Liver (tissue), 3 donors: Measurements from ENCODE around the gene KCNJ15.

ENCODE experiments used
- EGR1 ChIP-seq, 2 donors: IDR thresholded peaks; 2 replicates each; pipeline ENCODE4 v1.6.1; 2016 to 2018; ENCODE audit warnings: antibody characterized with exemption in 2 of 2, low read depth in 2 of 2
- JUND ChIP-seq, 2 donors: IDR thresholded peaks; 2 replicates each; pipeline ENCODE4 v1.6.1; 2016; ENCODE audit warnings: antibody characterized with exemption in 2 of 2
- TAF1 ChIP-seq: conservative IDR thresholded peaks from 2 replicates; pipeline ENCODE4 v1.6.1; 2016; ENCODE audit warnings: antibody characterized with exemption, mild to moderate bottlenecking
- TF ChIP-seq, protein P1 (sequence below): fragments of 150-350 bp; IDR thresholded peaks from 2 replicates; pipeline ENCODE4 v1.5.1; 2017; ENCODE audit warnings: improper control_type of control experiment, low read depth, low read length; ENCODE audit not compliant: missing input control
- TF ChIP-seq, protein P2 (sequence below): IDR thresholded peaks from 2 replicates; pipeline ENCODE4 v1.6.1; 2016; ENCODE audit warnings: antibody characterized with exemption
- donor health status: healthy.
- donor health status: healthy.

GRCh38 chr21:38243732-38244406, 12.9 kb upstream of the KCNJ15 start:
- TF ChIP-seq, protein P1, sequence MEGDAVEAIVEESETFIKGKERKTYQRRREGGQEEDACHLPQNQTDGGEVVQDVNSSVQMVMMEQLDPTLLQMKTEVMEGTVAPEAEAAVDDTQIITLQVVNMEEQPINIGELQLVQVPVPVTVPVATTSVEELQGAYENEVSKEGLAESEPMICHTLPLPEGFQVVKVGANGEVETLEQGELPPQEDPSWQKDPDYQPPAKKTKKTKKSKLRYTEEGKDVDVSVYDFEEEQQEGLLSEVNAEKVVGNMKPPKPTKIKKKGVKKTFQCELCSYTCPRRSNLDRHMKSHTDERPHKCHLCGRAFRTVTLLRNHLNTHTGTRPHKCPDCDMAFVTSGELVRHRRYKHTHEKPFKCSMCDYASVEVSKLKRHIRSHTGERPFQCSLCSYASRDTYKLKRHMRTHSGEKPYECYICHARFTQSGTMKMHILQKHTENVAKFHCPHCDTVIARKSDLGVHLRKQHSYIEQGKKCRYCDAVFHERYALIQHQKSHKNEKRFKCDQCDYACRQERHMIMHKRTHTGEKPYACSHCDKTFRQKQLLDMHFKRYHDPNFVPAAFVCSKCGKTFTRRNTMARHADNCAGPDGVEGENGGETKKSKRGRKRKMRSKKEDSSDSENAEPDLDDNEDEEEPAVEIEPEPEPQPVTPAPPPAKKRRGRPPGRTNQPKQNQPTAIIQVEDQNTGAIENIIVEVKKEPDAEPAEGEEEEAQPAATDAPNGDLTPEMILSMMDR, result no peak
- TF ChIP-seq, protein P2, sequence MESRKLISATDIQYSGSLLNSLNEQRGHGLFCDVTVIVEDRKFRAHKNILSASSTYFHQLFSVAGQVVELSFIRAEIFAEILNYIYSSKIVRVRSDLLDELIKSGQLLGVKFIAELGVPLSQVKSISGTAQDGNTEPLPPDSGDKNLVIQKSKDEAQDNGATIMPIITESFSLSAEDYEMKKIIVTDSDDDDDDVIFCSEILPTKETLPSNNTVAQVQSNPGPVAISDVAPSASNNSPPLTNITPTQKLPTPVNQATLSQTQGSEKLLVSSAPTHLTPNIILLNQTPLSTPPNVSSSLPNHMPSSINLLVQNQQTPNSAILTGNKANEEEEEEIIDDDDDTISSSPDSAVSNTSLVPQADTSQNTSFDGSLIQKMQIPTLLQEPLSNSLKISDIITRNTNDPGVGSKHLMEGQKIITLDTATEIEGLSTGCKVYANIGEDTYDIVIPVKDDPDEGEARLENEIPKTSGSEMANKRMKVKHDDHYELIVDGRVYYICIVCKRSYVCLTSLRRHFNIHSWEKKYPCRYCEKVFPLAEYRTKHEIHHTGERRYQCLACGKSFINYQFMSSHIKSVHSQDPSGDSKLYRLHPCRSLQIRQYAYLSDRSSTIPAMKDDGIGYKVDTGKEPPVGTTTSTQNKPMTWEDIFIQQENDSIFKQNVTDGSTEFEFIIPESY, result no peak
- no peak for TF ChIP-seq TAF1
- TF ChIP-seq EGR1 (IDR thresholded peaks at IDR 0.05; ENCODE audit: low read depth in 2 of 2), result no peak
- no peak for TF ChIP-seq JUND (IDR thresholded peaks at IDR 0.05)
